H1 (cell line): ENCODE measurements around the gene CORO7. TPM values are rescaled to one million over a fixed set of nuclear protein-coding genes. Genes with fewer than 3 reads are reported as not detected.

Experiments used
- CHD7 ChIP-seq: fragments of 300-600 bp; sonication (generic); IDR thresholded peaks from 2 replicates; pipeline ENCODE4 v1.7.1; 2012; ENCODE audit warnings: low read length, moderate library complexity, mild to moderate bottlenecking, inconsistent platforms; ENCODE audit not compliant: insufficient replicate concordance
- polyA plus RNA-seq, 7 experiments: library from polyadenylated mRNA; depleted of rRNA in 3 of 7; stranded (reverse) in 5 of 7; unstranded in 2 of 7; fragments of >200 nt in 5 of 7; fragments of 200-250 nt in 2 of 7; gene quantifications; 1 replicate in 5 of 7; 2 replicates in 1 of 7; 4 replicates in 1 of 7; pipeline versions ENCODE4 v1.2.1 to v1.2.3, GENCODE V29; 2011 to 2013; ENCODE audit warnings: missing spikeins in 2 of 7, mixed read lengths in 2 of 7
- total RNA-seq: library from RNA; stranded (reverse); fragmentation: NEBNext Ultra II Directional; extraction: Animal tissue kit (Norgen Biotek cat#: 25700); gene quantifications from 2 replicates; pipeline ENCODE4 v1.2.1, GENCODE V29; 2021

Gene CORO7
- total and polyA plus RNA-seq, 2 of the 8 experiments (the other 6 are each of a cell fraction or from before 2014, with no cell fraction given) = 25.2 to 29.8 TPM

- no peak for TF ChIP-seq CHD7
Measured at GRCh38 chr16:4452674-4453073, 36.3 kb upstream of the CORO7 start (continued).
